ENCODE measurements around the gene TNRC6C.

GRCh38 chr17:78146471-78146869 lies 188.0 kb downstream of the TNRC6C start:
- TF ChIP-seq POLR2A (IDR thresholded peaks at IDR 0.05), result no peak
- TF ChIP-seq CTCF (IDR thresholded peaks at IDR 0.05), result no peak
